SH-SY5Y (cell line): Measurements from ENCODE around the gene CDC25B.

Experiments
- GATA2 ChIP-seq: IDR thresholded peaks from 2 replicates; pipeline ENCODE4 v1.6.1; 2011; ENCODE audit warnings: mild to moderate bottlenecking, low read depth, low read length
- GATA3 ChIP-seq: IDR thresholded peaks from 2 replicates; pipeline ENCODE4 v1.6.1; 2011; ENCODE audit warnings: low read depth, mild to moderate bottlenecking, low read length, moderate library complexity

- TF ChIP-seq GATA2 (no peak), GATA3 (no peak)
These were observed 42.4 kb upstream of the CDC25B start for GRCh38 chr20:3753501-3754275.
